ENCODE measurements around the gene PARP12. TPM values are rescaled to one million over a fixed set of nuclear protein-coding genes. Genes with fewer than 3 reads are reported as not detected.

Gene PARP12
- total and polyA plus RNA-seq, 2 of the 8 experiments (the other 6 are each of a cell fraction or from before 2014, with no cell fraction given): 9.0 to 21.5 TPM

DNA sequence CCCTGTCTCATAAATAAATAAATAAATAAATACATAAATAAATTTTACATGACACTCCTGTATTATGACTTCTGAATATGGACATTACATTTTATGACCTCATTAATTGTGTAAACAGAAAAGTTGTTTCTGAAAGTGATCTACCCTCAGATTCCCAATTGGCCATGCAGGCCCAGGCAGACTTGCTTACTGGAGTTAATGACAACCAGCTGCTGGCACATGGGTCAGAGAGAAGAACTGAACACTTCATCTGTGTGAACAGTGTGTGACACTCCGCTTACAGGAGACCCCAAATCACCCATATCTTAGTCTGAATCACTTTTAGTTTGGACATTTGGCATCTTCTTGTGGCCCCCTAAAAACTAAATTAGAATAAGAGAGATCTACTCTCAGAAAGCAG is 31.4 kb downstream of the PARP12 start:
- Histone ChIP-seq H3K9me3 (ENCODE audit: insufficient read depth in 2 of 2, low read depth in 1 of 2, low read length in 1 of 2) (no peaks in the 10 kb centered on the region), H4K8ac (ENCODE audit: extremely low read depth, insufficient read depth, low read length) (no peak overlapping the region), H3K23me2 (ENCODE audit: low read depth, low read length) (no peaks in the 10 kb centered on the region), H3K18ac (ENCODE audit: extremely low read depth, low read length) (no peak overlapping the region), H3K27ac (ENCODE audit: low read depth, low read length) (no peak overlapping the region), H3K14ac (ENCODE audit: insufficient read length) (no peak overlapping the region), H3K4me3 (ENCODE audit: extremely low read depth in 1 of 4, insufficient read depth in 2 of 4, low read depth in 3 of 4, low read length in 4 of 4) (no peak overlapping the region), H2BK120ac (replicated peaks; ENCODE audit: low read depth, low read length) (no peak overlapping the region), H4K5ac (ENCODE audit: insufficient read length, low read depth, low read length) (no peak overlapping the region), H3K4me1 (replicated peaks in 1 of 4; ENCODE audit: control insufficient read depth in 3 of 4, insufficient read depth in 4 of 4, low read length in 3 of 4) (no peaks in the 10 kb centered on the region), H3K4ac (replicated peaks; ENCODE audit: insufficient read length, low read depth, low read length) (no peak overlapping the region), H3K36me3 (ENCODE audit: control insufficient read depth in 2 of 4, insufficient read depth in 4 of 4, low read length in 3 of 4) (no peaks in the 10 kb centered on the region), H4K20me1 (replicated peaks in 1 of 2; ENCODE audit: control insufficient read depth in 1 of 2, insufficient read depth in 2 of 2, low read length in 2 of 2) (no peaks in the 10 kb centered on the region), H3K23ac (ENCODE audit: insufficient read length) (no peak overlapping the region), H3K4me2 (ENCODE audit: insufficient read depth in 1 of 2, low read depth in 2 of 2, low read length in 2 of 2) (no peak overlapping the region), H2BK15ac (ENCODE audit: low read length) (no peak overlapping the region), H2BK5ac (ENCODE audit: low read depth, low read length) (no peak overlapping the region), H3K79me2 (ENCODE audit: control insufficient read depth in 1 of 2, insufficient read depth in 2 of 2, low read length in 2 of 2) (no peaks in the 10 kb centered on the region), H3K27me3 (replicated peaks in 1 of 4; ENCODE audit: control insufficient read depth in 3 of 4, extremely low read depth in 1 of 4, insufficient read depth in 3 of 4, low read length in 3 of 4) (no peaks in the 10 kb centered on the region), H2BK20ac (ENCODE audit: low read length) (no peak overlapping the region), H4K91ac (replicated peaks; ENCODE audit: insufficient read length, low read length) (no peak overlapping the region), H2AK5ac (ENCODE audit: low read depth, low read length) (no peak overlapping the region), H3K56ac (replicated peaks; ENCODE audit: insufficient read length, low read depth, low read length) (no peak overlapping the region), H2AFZ (ENCODE audit: low read length) (no peak overlapping the region), H2BK12ac (ENCODE audit: low read depth, low read length) (no peak overlapping the region), H3K9ac (replicated peaks in 1 of 4; ENCODE audit: extremely low read depth in 1 of 4, low read depth in 3 of 4, low read length in 3 of 4) (no peak overlapping the region), H3K79me1 (ENCODE audit: low read depth, low read length) (no peaks in the 10 kb centered on the region)
- DNase-seq (ENCODE audit: low read depth in 1 of 2, low spot score in 2 of 2) (no peak), FAIRE-seq (no peak)
- POLR2A ChIA-PET (ENCODE audit: partially characterized antibody): no interaction called here
- 100% methylated on average over 1 of the region's 1 CpG; no CpG with 5 or more reads in 1 of the 2 experiments for WGBS, 2 experiments (ENCODE audit: extremely low coverage in 1 of 2, insufficient coverage in 1 of 2, insufficient read length in 1 of 2, insufficient replicate concordance in 2 of 2, low coverage in 1 of 2, low lambda C conversion rate in 2 of 2, missing lambda C conversion rate in 1 of 2)
- CTCF ChIA-PET (ENCODE audit: partially characterized antibody): no interaction called here
- TF ChIP-seq, protein P1, sequence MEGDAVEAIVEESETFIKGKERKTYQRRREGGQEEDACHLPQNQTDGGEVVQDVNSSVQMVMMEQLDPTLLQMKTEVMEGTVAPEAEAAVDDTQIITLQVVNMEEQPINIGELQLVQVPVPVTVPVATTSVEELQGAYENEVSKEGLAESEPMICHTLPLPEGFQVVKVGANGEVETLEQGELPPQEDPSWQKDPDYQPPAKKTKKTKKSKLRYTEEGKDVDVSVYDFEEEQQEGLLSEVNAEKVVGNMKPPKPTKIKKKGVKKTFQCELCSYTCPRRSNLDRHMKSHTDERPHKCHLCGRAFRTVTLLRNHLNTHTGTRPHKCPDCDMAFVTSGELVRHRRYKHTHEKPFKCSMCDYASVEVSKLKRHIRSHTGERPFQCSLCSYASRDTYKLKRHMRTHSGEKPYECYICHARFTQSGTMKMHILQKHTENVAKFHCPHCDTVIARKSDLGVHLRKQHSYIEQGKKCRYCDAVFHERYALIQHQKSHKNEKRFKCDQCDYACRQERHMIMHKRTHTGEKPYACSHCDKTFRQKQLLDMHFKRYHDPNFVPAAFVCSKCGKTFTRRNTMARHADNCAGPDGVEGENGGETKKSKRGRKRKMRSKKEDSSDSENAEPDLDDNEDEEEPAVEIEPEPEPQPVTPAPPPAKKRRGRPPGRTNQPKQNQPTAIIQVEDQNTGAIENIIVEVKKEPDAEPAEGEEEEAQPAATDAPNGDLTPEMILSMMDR (IDR thresholded peaks at IDR 0.05; ENCODE audit: control extremely low read depth in 1 of 3, insufficient read depth in 1 of 3, low read depth in 1 of 3, low read length in 3 of 3): no peak
- no peak for TF ChIP-seq TEAD4 (IDR thresholded peaks at IDR 0.05; ENCODE audit: low read depth, low read length)

Measured in H1 (cell line).